NCI-H524 (cell line): ENCODE results near the gene KBTBD4.

ENCODE experiments used
- DNase-seq, 2 experiments: peaks; one replicate each; lab custom pipeline; 2025; lab: John Stamatoyannopoulos, UW

Gene KBTBD4

DNA sequence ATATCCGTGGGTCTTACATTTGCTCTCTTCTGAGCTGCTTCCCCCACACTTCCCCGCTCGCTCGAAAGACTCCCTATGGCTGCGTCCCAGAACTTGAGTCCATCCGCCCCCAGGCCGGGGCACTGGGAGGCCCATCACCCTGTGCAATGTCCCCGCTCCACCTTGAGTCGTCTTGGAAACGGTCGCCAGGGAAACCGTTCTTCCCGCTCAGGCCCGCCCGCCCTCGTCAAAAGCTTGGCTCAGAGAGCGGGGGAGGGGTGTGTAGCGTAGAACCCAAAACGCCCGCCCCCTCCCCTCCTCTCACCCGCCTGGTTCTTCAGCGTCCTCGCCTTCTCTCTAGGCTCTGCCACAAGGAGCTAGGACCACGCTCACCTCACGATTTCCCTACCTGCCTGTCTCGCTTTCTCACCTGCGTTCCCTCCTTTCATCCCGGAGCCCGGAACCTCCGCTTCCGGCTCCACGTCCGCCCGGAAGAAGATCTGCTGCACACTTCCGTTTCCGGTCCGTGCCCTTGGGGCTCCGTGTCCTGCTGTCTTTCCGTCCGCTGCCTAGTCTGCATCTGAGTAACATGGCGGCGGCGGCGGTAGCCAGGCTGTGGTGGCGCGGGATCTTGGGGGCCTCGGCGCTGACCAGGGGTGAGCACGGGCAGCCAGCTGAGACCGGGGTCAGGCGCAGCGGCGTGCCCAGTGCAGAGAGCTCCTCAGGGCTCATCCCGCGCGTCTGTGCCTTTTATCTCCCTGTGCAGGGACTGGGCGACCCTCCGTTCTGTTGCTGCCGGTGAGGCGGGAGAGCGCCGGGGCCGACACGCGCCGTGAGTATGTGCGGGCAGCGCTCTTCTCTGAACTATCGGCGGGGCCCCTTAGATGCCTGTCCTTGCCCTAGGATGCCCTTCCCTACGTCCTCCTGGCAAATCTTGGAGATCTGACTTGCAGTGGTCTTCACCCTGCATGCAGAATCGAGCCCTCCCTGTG lies at the start of gene KBTBD4, which contains the start of gene NDUFS3:
TSS of gene KBTBD4 (minus strand) at position 447 of the 971 bp plus-strand sequence. CDS start at position 428, 19 bp downstream.
TSS of gene NDUFS3 (plus strand) at position 551 of the 971 bp plus-strand sequence. CDS start at position 569, 18 bp downstream.
- DNase-seq = peak; percentile 79 to 85

- no peak for DNase-seq
These were observed 49.3 kb upstream of the KBTBD4 start for GRCh38 chr11:47628026-47628425.

DNA sequence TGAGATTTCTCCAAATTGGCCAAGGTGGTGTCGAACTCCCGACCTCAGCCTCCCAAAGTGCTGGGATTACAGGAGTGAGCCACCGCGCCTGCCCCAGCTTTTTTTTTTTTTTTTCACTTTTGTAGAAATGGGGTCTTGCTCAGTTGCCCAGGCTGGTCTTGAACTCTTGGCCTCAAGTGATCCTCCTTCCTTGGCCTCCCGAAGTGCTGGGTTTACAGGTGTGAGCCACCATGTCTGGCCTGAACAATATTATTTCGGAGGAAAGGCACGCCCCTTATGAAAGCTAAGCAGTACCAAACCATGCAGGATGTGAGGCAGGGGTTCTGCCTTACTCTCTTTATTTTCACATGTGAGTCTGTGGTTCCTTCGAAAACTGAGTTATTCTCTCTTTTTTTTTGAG lies 47.5 kb upstream of the KBTBD4 start:
- DNase-seq = no peak

DNA sequence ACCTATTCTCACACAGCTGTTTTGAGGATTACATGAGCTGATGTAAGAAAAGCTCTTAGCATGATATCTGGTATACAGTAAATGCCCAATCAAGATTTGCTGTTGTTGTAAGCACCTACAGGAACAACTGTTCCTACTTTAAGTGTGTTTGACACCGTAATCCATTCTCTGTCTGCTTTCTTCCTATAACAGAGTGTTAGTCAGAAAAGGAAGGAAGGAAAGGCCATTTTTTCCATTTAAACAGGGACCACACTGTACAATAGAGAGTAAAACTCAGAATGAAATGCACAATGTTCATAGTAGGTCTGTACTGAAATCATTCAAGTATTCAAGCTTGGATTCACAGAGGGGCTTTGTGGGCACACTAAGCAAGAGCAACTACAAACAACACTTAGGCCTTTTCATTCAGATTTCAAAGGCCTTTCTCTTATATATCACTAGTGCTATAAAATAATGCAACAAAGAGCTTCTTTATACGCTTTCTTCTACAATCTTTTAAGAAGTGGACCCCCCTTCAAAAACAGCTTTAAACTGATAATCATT lies 42.1 kb upstream of the KBTBD4 start:
- no peak for DNase-seq

- DNase-seq = no peak
These were observed 38.6 kb upstream of the KBTBD4 start for GRCh38 chr11:47617417-47617809.

GRCh38 chr11:47616726-47617416 lies 38.1 kb upstream of the KBTBD4 start:
- DNase-seq = peak; percentile 22 to 59

GRCh38 chr11:47615249-47615648 lies 36.5 kb upstream of the KBTBD4 start:
- no peak for DNase-seq

- no peak for DNase-seq
These were observed 32.6 kb upstream of the KBTBD4 start for GRCh38 chr11:47611348-47611794.

GRCh38 chr11:47609675-47610074 lies 30.9 kb upstream of the KBTBD4 start:
- no peak for DNase-seq

GRCh38 chr11:47607380-47607779 lies 28.6 kb upstream of the KBTBD4 start:
- peak; percentile 65 to 89 for DNase-seq

GRCh38 chr11:47606731-47607130 lies 28.0 kb upstream of the KBTBD4 start:
- peak in 1 of 2 experiments; percentile 27 for DNase-seq

DNA sequence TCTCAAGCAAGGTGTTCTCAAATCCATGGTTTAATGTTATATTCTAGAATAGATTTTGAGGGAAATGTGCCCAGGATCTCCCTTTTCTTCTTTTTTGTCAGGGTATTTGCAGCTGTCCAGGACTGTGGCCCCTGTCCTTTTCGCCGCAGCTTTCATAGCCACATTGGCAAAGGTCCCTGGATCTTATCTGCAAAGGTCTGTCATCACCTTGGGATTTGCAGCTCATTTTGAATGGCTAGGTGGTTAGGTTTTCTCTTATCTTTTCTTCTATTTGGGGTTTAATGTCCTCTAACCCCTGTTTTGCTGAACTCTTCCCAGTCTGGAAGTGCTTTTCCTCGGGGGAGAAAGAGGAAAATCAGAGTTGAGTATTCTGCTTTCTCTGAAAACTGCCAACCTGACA lies 27.2 kb upstream of the KBTBD4 start:
- no peak for DNase-seq

GRCh38 chr11:47603295-47603694 lies 24.5 kb upstream of the KBTBD4 start:
- no peak for DNase-seq

DNA sequence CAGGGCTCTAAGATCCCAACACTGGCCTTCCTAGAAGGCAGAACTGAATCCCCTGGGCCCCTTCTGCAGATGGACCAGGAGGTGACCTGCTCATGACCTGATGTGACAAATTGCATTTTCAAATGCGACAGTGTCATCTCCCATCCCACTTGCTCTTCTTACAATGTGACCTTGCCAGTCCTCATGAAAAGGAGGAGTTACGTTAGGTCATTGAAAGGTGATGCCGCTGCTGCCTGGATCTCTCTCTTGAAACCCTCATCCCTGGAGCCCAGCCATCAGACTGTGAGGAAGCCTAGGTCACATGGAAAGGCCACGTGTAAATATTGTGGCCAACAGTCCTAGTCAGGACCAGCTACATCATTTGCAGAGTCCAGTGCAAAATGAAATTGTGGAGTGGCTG lies 21.1 kb upstream of the KBTBD4 start:
- no peak for DNase-seq

GRCh38 chr11:47595967-47596366 lies 17.2 kb upstream of the KBTBD4 start:
- DNase-seq = no peak

GRCh38 chr11:47595029-47595428 lies 16.3 kb upstream of the KBTBD4 start:
- DNase-seq = no peak

DNA sequence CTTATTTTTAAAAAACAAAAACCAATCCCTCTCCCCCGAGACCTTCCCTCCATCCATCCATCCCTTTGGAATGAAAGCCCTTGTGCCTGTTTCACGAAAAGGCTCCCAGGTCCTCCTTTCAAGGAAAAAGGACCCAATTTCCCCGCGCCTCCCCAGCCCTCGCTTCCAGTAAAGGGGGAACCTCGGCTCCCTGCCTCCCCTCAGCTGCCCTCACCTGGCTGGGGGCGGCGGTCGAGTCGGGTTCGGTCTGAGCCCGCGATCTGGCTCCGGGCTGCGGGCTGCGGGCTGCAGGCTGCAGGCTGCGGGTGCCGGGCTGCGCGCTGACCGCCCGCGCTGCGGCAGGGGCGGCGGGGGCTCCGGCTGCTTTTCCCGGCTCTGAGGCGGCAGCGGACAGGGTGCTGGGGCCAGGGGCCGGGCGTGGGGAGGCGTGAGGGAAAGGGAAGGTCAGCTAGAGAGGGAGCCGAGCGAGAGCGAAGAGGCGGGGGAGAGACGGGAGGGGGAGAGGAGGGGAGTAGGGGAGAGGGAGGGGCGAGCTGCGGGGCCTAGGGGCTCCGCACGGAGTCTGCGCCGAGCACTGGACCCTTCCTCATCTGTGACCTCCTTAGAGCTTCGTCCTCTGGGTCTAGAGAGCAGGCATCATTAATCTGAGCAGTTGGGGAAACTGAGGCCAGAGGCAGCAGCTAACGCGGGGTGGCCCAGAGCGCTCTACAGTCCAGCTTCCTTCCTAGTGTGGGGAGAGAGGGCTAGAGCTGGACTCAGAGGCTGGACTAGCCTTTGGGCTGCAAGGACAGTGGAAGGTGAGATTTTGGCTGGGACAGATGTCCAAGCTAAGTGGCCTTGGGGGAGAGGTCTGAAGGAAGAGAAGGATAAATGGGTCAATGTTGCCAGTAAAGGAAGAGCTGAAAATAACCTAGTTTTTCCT lies 15.4 kb upstream of the KBTBD4 start, which contains the start of gene C1QTNF4:
TSS of gene C1QTNF4 (minus strand) at position 478 of the 922 bp plus-strand sequence. CDS start 3,601 bp downstream, outside the sequence.
- no peak for DNase-seq

GRCh38 chr11:47593492-47593933 lies 14.7 kb upstream of the KBTBD4 start:
- DNase-seq = no peak

DNA sequence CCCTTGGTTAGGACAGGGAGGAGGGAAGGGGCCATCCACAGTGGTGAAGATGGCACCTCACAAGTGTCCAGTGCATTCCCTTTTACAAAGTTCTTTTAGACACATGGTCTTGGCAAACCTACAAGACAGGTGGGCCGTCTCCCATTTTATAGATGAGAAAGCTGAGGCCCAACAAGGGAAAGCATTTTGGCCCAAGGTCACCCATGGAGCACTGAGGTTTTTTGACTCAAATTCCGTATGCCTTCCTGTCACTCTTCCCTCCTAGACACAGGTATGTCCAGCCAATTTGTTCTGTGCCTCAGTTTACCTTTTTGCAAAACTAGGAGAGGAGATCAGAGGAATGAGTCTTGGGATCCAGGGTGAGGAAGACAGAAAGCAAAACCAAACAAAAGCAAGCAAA lies 14.2 kb upstream of the KBTBD4 start:
- DNase-seq = no peak

- no peak for DNase-seq
These were observed 13.5 kb upstream of the KBTBD4 start for GRCh38 chr11:47592251-47592650.

DNA sequence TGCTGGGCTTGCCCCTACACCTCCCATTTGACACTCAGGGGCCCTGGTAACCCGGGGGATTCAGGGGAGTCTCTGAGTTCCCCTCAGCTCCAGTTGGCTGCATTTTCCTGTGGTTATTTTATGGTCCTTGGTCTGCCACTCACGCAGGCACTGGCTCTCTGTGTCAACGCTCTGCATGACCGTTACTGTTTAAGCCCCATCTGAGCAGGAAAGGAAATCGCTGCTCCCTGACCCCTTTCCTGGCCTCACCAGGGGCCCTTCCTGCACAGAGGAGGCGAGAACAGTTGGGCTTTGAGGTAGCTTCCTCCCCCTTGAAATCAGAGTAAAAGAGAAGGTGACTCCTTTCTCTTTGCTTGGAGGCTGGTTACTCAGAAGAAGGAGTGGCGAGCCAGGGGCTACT lies 13.0 kb upstream of the KBTBD4 start:
- no peak for DNase-seq
